G401 (cell line): Measurements from ENCODE around the gene KCNF1. TPM values are rescaled to one million over a fixed set of nuclear protein-coding genes. Genes with fewer than 3 reads are reported as not detected.

Experiments
- DNase-seq: peaks from one replicate; pipeline ENCODE4 v3.0.0-alpha.2; 2015; ENCODE audit warnings: low spot score
- in situ Hi-C: cut with HindIII; loops from 2 replicates; pipeline ENCODE4 v1.10.0; 2016; ENCODE audit warnings: low sequenced_read_pairs, mixed read lengths
- total RNA-seq: library from RNA; depleted of rRNA; stranded (reverse); fragments of >200 nt; shearing (Covaris generic); gene quantifications from 2 replicates; pipeline ENCODE4 v1.2.3, GENCODE V29; 2014; rRNA removed

KCNF1 gene
- total RNA-seq, result 1.5 and 1.9 TPM in 2 replicates

- DNase-seq, result no peak
- in situ Hi-C loops, result no loop called here
Measured at GRCh38 chr2:10911291-10912075, at the start of gene KCNF1. KCNF1 (plus strand) TSS chr2:10911934; CDS start chr2:10912427, 493 bp downstream.

GRCh38 chr2:10862330-10862729, 49.4 kb upstream of the KCNF1 start:
- in situ Hi-C loops, result no loop called here
- DNase-seq, result no peak

GRCh38 chr2:10863047-10863446, 48.7 kb upstream of the KCNF1 start:
- no peak for DNase-seq
- in situ Hi-C loops, result no loop called here

- in situ Hi-C loops, result no loop called here
- no peak for DNase-seq
Measured at GRCh38 chr2:10863837-10864236, 47.9 kb upstream of the KCNF1 start.

- DNase-seq, result no peak
- in situ Hi-C loops, result no loop called here
Measured at GRCh38 chr2:10864251-10864650, 47.5 kb upstream of the KCNF1 start.

- in situ Hi-C loops, result no loop called here
- peak; percentile 60 for DNase-seq
Measured at GRCh38 chr2:10864861-10865636, 46.7 kb upstream of the KCNF1 start.

- DNase-seq, result no peak
- in situ Hi-C loops, result no loop called here
Measured at GRCh38 chr2:10865841-10866240, 45.9 kb upstream of the KCNF1 start.

- DNase-seq, result no peak
- in situ Hi-C loops, result no loop called here
Measured at GRCh38 chr2:10867692-10868420, 43.9 kb upstream of the KCNF1 start.

GRCh38 chr2:10868465-10869314, 43.0 kb upstream of the KCNF1 start:
- in situ Hi-C loops, result no loop called here
- DNase-seq, result no peak

- in situ Hi-C loops, result no loop called here
- DNase-seq, result no peak
Measured at GRCh38 chr2:10871978-10872377, 39.8 kb upstream of the KCNF1 start.

- in situ Hi-C loops, result no loop called here
- no peak for DNase-seq
Measured at GRCh38 chr2:10873171-10873570, 38.6 kb upstream of the KCNF1 start.

GRCh38 chr2:10873790-10874437, 37.8 kb upstream of the KCNF1 start:
- DNase-seq, result no peak
- in situ Hi-C loops, result no loop called here

- in situ Hi-C loops, result no loop called here
- no peak for DNase-seq
Measured at GRCh38 chr2:10875126-10875525, 36.6 kb upstream of the KCNF1 start.

GRCh38 chr2:10876394-10876793, 35.3 kb upstream of the KCNF1 start:
- in situ Hi-C loops, result no loop called here
- no peak for DNase-seq

- in situ Hi-C loops, result no loop called here
- no peak for DNase-seq
Measured at GRCh38 chr2:10876963-10877362, 34.8 kb upstream of the KCNF1 start.

GRCh38 chr2:10877651-10878111, 34.1 kb upstream of the KCNF1 start:
- no peak for DNase-seq
- in situ Hi-C loops, result no loop called here

GRCh38 chr2:10878268-10878915, 33.3 kb upstream of the KCNF1 start:
- DNase-seq, result no peak
- in situ Hi-C loops, result no loop called here

- in situ Hi-C loops, result no loop called here
Measured at GRCh38 chr2:10879159-10879558, 32.6 kb upstream of the KCNF1 start.

More at GRCh38 chr2:10879159-10879558, 32.6 kb upstream of the KCNF1 start:
- no peak for DNase-seq
